Stimulated activated CD4-positive, alpha-beta T cell treated with anti-CD3 and anti-CD28 coated beads, Interleukin-4, amount 100 ng/mL, for 4 hours (primary cell): Measurements from ENCODE around the gene DOCK4.
"Not testable (repeated sequence)": the region's sequence is repeated elsewhere in the genome, so short reads cannot be mapped to it uniquely, and the experiment has no call there.

Experiments used
- DNase-seq, 2 experiments: peaks; one replicate each; pipeline ENCODE4 v3.0.0-alpha.2; 2020

DOCK4 gene

GRCh38 chr7:111937163-111937562 lies 269.0 kb downstream of the DOCK4 start:
- DNase-seq, result no peak

- no peak for DNase-seq
Observed at GRCh38 chr7:111933609-111934008, 272.6 kb downstream of the DOCK4 start.

DNA sequence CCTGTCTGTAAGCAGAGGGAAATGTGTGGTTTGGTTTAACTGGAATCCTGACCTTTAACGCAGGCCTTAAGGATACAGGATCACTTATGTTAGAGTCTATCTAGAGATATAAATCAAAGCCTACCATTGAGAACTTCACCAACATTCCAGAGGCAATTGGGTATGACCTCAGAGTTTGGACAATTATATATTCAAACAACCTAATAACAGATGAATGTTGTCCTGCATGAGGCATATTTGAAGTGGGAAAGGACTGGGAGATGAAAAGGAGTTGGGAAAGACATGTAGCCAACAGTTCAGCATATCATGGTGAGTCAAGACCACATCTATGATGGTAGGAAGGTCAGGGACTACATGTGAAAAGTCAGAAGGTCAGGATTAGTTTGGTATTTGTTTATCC lies 274.2 kb downstream of the DOCK4 start:
- no peak for DNase-seq

DNA sequence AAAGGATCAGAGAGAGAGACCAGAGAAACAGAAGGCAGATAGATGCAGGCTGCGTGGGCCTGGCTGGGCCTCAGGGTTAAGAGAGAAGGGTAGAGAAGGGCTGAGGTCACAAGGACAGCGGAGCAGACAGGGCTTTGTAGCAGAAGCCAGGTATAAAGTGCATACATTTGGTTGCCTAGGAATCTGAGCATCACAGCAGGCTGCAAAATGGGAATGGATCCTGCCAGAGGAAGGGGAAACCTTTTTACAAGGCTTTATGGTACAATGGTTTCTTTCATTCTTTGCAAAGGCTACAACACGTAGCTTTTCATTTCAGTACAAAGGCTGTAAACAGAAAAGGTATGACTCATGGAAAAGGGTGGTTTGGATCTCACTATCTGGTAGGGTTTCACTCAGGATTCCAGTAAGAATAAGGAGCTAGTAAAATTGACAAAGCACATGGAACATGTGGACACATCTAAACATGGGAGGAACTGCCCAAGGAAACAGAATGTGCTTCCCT lies 275.1 kb downstream of the DOCK4 start:
- DNase-seq, result no peak

- no peak for DNase-seq
Observed at GRCh38 chr7:111929264-111929663, 276.9 kb downstream of the DOCK4 start.

GRCh38 chr7:111927353-111928019 lies 278.7 kb downstream of the DOCK4 start:
- no peak for DNase-seq

GRCh38 chr7:111920329-111920728 lies 285.9 kb downstream of the DOCK4 start:
- DNase-seq, result no peak

DNA sequence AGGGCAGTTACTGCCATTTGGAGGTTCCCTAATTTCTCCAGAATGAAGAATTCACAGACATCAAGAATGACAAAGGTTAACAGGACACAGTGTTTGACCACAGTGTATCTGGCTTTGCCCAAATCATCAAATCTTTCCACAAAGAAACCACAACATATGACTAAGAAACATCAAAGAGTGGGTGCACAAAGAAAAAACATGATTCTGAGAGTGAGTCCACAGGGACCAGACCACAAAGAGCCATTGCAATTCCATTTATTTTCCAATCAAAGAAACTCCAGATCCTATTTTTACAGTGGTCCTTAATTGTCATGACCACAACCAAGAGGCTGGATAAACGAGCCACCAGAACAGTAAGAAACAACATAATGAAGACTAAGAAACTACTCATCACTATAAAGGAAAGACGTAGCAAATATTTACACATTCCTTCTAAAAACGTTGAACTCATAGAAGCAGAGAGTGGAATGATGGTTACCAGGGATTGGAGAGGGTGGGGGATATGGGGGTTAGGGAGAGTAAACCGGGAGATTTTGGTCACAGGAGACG lies 286.5 kb downstream of the DOCK4 start:
- DNase-seq, result no peak

GRCh38 chr7:111919164-111919563 lies 287.0 kb downstream of the DOCK4 start:
- no peak for DNase-seq

DNA sequence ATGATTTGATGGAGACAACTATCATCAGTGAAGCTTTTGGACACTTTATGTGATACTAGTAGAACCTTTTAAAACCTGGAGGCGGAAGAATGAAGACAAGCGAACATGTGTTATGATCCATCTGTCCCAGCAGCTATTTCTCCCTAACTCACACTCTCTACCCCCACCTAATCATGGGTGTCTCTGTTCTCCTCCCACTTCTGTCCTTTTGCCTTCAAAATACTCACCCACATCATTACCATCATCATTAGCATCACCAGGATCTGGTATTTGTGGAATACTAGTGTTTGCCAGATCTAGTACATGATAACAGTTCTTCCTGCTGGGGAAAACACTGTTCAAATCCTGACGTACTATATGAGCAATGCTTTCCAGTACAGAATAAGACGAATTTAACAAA lies 287.7 kb downstream of the DOCK4 start:
- no peak for DNase-seq

GRCh38 chr7:111917404-111917803 lies 288.8 kb downstream of the DOCK4 start:
- not testable (repeated sequence) for DNase-seq

DNA sequence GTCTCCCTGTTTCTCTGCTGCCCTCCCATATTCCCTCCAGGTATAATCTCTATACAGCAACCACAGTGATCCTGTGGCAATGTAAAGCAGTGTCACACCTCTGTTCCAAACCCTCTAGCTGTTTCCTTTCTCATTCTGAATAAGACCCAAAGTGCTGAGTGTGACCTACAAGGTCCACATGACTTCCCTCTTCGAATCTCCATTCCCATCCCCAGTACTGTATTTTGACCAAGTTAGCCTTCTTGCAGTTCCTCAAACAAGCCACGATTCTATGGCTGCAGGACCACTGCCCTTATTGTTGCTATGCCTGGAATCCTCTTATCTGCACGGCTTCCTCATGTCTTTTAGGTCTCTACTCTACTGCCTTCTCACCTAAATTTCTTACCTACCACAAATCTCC lies 291.9 kb downstream of the DOCK4 start:
- no peak for DNase-seq

GRCh38 chr7:111911166-111911961 lies 294.8 kb downstream of the DOCK4 start:
- DNase-seq, result no peak

GRCh38 chr7:111910656-111911055 lies 295.5 kb downstream of the DOCK4 start:
- no peak for DNase-seq

GRCh38 chr7:111908673-111909072 lies 297.5 kb downstream of the DOCK4 start:
- not testable (repeated sequence) for DNase-seq

DNA sequence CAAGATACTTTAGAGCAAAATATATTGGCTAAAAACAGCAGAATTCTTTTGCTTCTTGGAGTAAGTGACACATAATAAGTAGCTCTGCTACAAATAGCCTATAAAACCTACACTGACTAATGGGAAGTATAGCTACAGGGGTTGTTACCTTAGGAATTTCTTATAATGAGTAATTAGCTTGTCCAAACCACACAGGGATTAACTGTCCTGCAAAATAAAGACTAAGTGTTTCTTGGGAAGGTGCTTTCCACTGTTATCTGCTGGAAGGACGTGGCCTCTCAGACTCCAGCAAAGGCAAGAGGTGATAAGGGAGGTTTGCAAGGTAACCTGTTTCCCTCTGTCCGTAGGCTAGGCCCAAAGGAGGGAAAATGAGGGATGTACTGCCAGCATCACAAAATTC lies 302.4 kb downstream of the DOCK4 start:
- no peak for DNase-seq

DNA sequence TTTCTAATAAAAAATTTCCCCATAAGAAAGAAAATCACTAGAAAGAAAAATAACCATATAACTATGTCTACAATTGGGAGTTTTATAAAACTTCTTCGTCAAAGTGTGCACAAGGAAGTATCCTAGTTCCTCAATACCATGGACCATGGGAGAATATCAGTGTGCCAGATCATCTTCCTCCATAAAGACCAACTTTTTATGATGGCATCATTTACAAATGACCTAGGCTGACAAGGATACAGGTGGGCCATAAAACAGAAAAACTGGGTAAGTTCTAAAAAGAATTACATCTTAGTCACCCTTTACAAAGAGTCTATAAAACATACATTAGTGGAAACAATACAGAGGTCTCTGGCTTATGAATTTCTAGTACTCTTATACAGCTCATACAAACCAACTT lies 303.2 kb downstream of the DOCK4 start:
- no peak for DNase-seq

- no peak for DNase-seq
Observed at GRCh38 chr7:111900283-111900682, 305.9 kb downstream of the DOCK4 start.

- no peak for DNase-seq
Observed at GRCh38 chr7:111895049-111895448, 311.1 kb downstream of the DOCK4 start.

DNA sequence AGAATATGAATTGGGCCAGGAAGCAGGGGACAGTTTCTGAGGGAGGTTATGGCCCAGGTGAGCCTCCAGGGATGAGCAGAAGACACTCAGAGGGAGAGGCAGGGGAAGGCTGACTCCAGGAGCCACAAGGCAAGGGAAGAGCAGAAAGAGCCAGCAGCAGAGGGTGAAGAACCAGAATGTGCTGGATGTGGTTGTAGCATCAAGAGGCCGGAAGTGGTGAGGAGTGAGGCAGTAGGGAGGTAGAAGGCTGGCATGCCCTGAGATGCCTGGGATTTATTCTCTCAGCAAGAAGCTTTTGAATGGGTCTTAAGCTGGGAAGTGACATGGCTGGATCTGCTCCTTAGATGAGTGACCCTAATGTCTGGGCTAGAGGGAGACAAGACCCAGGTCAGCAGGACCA lies 311.7 kb downstream of the DOCK4 start:
- no peak for DNase-seq

DNA sequence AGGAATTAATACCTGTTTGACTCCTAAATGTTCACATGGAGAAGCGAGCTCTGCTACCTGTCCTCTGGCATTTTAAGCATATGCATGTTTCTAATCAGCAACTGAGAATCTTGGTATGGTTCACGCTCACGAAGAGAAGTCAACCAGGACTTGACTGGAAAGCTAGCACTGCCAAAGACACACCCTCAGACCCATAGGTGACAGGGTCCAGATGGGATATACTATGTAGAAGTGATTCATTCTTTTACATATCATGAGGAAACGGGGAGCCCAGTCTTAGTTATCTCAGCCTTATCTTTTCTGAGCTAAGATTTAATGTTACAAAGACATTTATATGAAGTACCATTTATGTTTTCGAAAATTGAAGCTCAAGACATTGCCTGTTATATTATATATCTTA lies 313.0 kb downstream of the DOCK4 start:
- DNase-seq, result no peak

DNA sequence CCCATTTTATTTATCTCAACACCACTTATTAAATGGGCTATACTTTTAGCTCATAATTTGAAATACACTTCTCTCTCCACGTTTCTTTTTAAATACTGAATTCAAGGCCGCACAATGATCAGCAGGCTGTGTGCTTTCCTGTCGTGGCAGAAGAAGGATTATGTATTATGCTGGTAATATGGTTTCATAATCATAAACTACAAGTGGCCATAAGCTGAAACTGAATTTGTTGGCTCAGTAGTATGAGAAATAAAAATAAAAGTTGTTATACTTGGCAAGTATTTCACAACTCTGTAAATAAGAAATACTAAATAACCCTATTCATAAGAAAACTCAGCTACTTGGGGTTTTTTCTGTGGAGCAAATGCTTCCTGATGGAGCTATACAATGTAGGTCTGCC lies 313.6 kb downstream of the DOCK4 start:
- no peak for DNase-seq

- DNase-seq, result no peak
Observed at GRCh38 chr7:111887734-111888133, 318.5 kb downstream of the DOCK4 start.

- no peak for DNase-seq
Observed at GRCh38 chr7:111886233-111886632, 320.0 kb downstream of the DOCK4 start.
